Measurements from ENCODE around the gene RIGI. TPM values are rescaled to one million over a fixed set of nuclear protein-coding genes. Genes with fewer than 3 reads are reported as not detected.

The RIGI gene
- total and polyA plus RNA-seq, 2 of the 13 experiments (the other 11 are each of a cell fraction or from before 2014, with no cell fraction given): 3.0 to 8.2 TPM

DNA sequence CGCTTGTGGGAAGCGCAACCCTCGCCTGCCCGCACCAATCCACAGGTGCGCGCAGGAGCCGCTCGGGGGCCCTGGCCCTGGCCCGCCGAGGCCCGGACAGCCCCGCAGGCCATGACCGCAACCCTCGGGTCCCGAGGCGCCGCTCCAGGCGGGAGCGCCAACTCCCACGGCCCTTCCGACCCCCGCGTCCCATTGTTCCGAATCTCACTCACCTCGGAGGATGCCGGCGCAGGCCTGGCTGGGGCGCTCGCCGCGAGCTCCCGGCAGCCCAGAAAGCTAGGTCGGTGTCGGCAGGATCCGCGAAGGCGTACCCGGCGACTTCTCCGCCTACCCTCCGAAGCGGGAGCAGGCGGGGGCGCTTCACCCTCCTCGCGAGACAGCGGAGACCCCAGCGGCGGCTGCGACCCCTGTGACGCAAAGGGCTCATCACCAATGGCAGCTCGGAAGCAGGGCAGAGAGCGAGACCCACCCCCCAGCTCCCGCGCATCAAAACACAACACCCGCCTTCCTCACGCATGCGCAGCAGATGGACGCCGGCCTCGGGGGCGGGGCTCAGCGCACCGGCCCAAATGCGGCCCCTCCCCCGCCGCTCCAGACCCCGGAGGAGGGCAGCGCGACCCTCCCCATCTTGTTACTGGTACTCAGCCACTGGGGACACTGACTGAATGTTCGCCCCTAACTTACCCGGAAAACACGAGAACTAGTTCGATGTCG lies 24.7 kb upstream of the RIGI start (continued):
- TF ChIP-seq PITX1 (CRISPR knock-in tag; IDR thresholded peaks at IDR 0.05) (0 out of 2 replicates have a peak, but pooled peaks have one; percentile 46), ZNF615 (CRISPR knock-in tag; IDR thresholded peaks at IDR 0.05; ENCODE audit: borderline replicate concordance) (no peak), ZNF766 (CRISPR knock-in tag; IDR thresholded peaks at IDR 0.05; ENCODE audit: borderline replicate concordance) (no peak), ZNF451 (CRISPR knock-in tag; IDR thresholded peaks at IDR 0.05) (no peak; the same call in 1 of the 2 replicates), ZNF577 (CRISPR knock-in tag; IDR thresholded peaks at IDR 0.05; ENCODE audit: borderline replicate concordance, low read depth) (no peak), FOXC1 (CRISPR knock-in tag; IDR thresholded peaks at IDR 0.05; ENCODE audit: borderline replicate concordance) (peak; percentile 60; the same call in 1 of the 2 replicates), ZBTB1 (CRISPR knock-in tag; IDR thresholded peaks at IDR 0.05; ENCODE audit: borderline replicate concordance) (no peak), FOSL2 (CRISPR knock-in tag; IDR thresholded peaks at IDR 0.05) (peak; percentile 21; the same call in 1 of the 2 replicates), MTA1 (CRISPR knock-in tag; IDR thresholded peaks at IDR 0.05; ENCODE audit: borderline replicate concordance) (peak; percentile 57; the same call in 1 of the 2 replicates), HNRNPL (IDR thresholded peaks at IDR 0.05; ENCODE audit: low read depth, low read length) (no peak), ZNF816 (CRISPR knock-in tag; IDR thresholded peaks at IDR 0.05; ENCODE audit: borderline replicate concordance) (no peak), AKAP8 (CRISPR knock-in tag; IDR thresholded peaks at IDR 0.05) (peak; percentile 75; the same call in 1 of the 2 replicates), KAT2B (IDR thresholded peaks at IDR 0.05; ENCODE audit: borderline replicate concordance, low read depth, low read length) (no peak), KDM1A (CRISPR knock-in tag; IDR thresholded peaks at IDR 0.05) (no peak), ZNF574 (CRISPR knock-in tag; IDR thresholded peaks at IDR 0.05) (peak; percentile 77), ARID4A (CRISPR knock-in tag; IDR thresholded peaks at IDR 0.05; ENCODE audit: borderline replicate concordance) (peak; percentile 97), GATAD1 (CRISPR knock-in tag; IDR thresholded peaks at IDR 0.05) (peak; percentile 84), ZNF383 (CRISPR knock-in tag; IDR thresholded peaks at IDR 0.05; ENCODE audit: borderline replicate concordance) (no peak), NFKBIZ (CRISPR knock-in tag; IDR thresholded peaks at IDR 0.05) (peak; percentile 66), RBFOX2 (IDR thresholded peaks at IDR 0.05; ENCODE audit: low read depth, low read length) (peak; percentile 86)
- TF ChIP-seq, protein P1, sequence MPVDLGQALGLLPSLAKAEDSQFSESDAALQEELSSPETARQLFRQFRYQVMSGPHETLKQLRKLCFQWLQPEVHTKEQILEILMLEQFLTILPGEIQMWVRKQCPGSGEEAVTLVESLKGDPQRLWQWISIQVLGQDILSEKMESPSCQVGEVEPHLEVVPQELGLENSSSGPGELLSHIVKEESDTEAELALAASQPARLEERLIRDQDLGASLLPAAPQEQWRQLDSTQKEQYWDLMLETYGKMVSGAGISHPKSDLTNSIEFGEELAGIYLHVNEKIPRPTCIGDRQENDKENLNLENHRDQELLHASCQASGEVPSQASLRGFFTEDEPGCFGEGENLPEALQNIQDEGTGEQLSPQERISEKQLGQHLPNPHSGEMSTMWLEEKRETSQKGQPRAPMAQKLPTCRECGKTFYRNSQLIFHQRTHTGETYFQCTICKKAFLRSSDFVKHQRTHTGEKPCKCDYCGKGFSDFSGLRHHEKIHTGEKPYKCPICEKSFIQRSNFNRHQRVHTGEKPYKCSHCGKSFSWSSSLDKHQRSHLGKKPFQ (CRISPR knock-in tag; IDR thresholded peaks at IDR 0.05; ENCODE audit: insufficient replicate concordance): no peak

Data from HepG2 (cell line).